IPS-NIHi7 (cell line): ENCODE measurements around the gene KEAP1.

Experiments
- DNase-seq: peaks from one replicate; pipeline ENCODE4 v3.0.0; 2012; ENCODE audit warnings: mixed read lengths; ENCODE audit errors: extremely low spot score

The KEAP1 gene

GRCh38 chr19:10523135-10523636 is 20.0 kb upstream of the KEAP1 start:
- DNase-seq: no peak

- no peak for DNase-seq
These were observed 18.5 kb upstream of the KEAP1 start for GRCh38 chr19:10521461-10522171.

DNA sequence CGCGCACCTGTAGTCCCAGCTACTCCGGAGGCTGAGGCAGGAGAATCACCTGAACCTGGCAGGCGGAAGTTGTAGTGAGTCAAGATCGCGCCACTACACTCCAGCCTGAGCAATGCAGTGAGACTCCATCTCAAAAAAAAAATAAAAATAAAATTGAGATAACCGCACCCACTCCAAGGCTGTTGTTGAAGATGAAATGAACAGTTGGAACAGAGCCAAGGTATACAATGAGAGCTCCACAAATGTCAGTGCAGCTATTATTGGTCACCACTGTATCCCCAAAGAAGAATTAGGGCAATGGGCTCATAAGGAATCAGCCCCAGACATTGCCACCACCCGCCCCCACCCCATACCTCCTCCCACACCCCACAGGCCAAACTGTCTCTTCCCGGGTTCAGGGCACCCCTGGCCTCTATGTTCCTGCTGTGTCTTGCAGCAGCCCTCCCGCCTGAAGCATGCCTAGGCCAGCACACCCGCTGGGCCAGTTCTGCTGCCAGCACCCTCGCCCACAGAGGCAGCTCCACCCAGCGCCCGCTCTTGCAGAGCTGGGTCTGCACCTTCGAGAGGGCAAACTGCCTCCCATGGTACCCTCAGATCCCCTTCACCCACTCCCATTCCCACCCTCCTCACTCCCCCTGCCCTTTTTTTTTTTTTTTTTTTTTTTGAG is 17.6 kb upstream of the KEAP1 start:
- DNase-seq: no peak

DNA sequence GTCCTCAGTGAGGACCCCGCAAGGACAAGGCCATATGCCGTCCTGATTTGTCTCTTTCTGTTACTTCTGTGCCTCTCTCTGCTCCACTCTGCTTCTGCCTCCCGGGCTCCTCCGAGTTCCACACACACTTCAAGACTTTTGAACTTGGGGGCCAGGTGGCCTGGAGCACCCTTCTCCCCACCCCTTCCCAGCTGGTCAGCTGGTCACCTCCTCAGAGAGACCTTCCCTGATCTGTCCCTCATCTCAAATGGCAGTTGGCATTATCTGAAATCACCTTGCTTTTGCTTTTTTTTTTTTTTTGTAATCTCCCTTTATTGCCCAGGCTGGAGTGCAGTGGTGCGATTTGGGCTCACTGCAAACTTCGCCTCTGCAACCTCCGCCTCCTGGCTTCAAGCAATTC is 16.3 kb upstream of the KEAP1 start:
- no peak for DNase-seq

GRCh38 chr19:10518444-10519361 is 15.5 kb upstream of the KEAP1 start:
- peak; percentile 31 for DNase-seq

DNA sequence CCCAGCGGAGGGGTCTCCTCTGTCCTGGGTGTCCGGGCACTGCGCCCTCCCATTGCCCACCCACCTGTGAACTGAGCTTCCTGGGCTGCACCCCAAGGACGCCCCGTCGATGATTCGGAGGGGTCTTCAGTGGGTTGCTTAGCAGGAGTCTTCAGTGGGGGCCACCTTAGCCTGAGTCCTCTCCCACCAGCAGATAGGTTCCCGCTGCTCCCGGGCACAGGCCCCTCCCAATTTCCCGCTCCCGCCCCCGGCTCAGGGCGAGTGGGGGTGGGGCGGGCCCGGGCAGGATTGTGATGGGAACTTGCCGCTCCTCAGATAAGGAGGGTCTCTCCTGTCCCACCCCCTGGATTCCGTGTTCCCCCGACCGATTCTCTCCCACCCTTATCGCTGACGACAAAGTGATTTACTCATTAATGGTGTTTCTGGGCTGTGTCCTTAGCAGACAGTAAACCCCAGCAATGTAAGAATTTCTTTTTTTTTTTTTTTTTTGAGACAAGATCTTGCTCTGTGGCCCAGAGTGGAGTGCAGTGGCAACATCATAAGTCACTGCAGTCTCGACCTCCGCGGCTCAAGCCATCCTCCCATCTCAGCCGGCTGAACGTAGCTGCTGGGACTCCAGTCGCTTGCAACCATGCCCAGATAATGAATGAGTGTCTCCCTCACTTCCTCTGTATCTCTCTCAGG is 14.7 kb upstream of the KEAP1 start:
- peak; percentile 76 for DNase-seq

DNA sequence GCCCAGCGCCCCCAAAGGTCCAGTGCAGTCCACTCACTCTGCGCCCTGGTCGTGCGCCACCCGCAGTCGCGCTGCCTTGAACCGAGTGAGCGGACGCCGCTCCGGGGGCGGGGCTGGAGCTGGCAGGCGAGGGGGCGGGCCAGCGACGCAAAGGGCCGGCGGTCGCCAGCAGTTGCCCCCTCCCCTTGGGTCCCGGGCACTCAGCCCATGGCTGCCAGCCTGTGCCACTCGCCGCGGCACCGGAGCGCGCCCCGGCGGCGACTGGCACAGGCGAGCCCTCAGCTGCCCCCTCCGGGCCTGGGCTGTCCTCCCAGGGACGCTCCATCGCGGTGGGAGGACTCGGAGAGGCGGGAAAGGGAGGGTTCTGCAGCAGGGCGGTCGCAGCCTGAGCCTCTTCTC is 14.2 kb upstream of the KEAP1 start, which contains the start of gene S1PR5:
Gene S1PR5 (minus strand): TSS at position 87 of the 399 bp plus-strand sequence. CDS start 2,436 bp downstream, outside the sequence.
- peak; percentile 56 for DNase-seq

- no peak for DNase-seq
These were observed 13.6 kb upstream of the KEAP1 start for GRCh38 chr19:10516671-10517286.

DNA sequence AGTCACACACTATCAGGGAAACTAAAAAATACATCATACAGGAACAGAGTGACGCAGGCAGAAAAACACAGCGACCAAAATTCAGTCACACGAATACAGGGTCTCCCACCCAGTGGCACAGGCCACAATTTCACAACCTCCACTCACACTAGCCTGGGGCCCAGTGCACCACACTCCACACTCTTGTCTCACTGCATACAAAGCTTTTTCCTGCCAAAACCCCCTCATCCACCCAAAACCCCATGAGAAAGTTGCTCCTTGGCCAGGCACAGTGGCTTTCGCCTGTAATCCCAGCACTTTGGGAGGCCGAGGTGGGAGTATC is 12.9 kb upstream of the KEAP1 start:
- DNase-seq: no peak

DNA sequence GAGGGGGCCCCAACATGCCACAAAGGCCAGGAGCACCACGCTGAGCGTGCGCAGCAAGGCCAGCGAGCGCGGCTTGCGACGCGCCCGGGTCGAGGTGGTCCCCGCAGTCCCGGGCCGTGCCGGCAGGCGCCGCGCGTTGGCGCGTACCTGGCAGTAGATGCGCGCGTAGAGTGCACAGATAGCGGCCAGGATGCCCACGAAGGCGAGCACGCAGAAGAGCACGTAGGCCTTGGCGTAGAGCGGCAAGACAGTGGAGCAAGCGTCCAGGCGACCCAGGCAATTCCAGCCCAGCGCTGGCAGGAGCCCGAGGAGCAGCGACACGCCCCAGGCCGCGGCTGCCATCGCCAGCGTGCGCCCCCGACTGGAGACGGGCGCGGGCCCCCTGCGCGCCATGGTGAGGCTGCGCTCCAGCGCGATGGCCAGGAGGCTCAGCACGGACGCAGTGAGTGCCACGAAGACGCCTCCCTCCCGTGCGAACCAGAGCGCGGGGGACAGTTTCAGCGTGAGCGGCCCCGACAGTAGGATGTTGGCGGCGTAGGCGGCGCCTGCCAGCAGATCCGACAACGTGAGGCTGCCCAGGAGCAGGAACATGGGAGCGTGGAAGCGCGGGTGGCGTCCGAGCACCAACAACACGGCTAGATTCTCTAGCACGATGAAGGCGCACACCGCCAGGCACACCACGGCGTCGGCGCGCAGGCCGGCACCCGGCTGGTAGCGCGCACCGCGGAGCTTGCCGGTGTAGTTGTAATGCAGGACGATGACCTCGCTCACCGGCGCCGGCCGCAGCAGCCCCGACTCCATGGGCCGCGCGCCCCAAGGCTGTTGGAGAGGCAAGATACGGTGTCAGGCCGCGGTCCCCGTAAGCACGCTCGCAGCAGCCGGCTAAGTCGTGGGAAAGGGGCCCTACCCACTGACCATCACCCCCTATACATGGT is 11.3 kb upstream of the KEAP1 start:
- peak; percentile 72 for DNase-seq

DNA sequence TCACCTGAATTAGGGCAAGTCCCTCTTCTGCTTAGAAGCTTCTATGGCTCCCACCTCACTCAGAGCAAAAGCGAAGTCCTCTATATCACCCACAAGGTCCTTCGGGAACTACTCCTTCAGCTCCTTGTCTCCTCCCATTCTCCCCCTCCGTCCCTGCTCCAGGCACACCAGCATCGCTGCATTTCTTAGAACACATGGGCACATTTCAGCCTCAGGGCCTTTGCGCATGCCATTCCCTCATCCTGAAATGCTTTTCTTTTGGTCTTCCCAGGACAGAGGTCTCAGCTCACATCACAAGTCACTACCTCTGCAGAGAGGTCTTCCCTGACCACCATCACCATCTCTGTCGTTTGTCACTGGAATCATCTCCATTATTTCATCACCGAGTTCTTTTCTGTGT is 10.1 kb upstream of the KEAP1 start:
- no peak for DNase-seq

GRCh38 chr19:10510301-10510802 is 7.2 kb upstream of the KEAP1 start:
- DNase-seq: peak; percentile 81

DNA sequence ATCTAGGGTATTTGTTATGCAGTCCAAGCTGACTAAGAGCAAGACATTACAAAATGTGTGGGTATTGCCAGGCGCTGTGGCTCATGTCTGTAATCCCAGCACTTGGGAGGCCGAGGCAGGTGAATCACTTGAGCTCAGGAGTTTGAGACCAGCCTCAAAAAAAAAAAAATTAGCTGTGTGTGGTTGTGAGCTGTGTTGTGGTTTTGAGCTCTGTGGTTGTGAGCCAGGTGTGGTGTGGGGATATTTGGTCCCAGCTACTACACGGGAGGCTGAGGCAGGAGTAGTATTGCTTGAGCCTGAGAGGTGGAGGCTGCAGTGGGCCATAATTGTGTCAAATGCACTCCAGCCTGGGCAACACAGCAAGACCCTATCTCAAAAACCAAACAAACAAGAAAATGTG is 5.6 kb upstream of the KEAP1 start:
- DNase-seq: no peak

DNA sequence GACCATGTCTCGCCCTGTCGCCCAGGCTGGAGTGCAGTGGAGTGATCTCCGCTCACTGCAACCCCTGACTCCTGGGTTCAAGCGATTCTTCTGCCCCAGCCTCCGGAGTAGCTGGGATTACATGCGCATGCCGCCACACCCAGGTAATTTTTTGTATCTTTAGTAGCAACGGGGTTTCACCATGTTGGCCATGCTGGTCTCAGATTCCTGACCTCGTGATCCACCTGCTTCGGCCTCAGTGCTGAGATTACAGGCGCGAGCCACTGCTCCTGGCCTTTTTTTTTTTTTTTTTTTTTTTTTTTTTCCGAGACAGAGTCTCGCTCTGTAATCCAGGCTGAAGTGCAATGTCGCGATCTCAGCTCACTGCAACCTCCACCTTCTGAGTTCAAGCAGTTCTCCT is 4.9 kb upstream of the KEAP1 start:
- no peak for DNase-seq

- DNase-seq: peak; percentile 77
These were observed 2.5 kb upstream of the KEAP1 start for GRCh38 chr19:10505583-10506229.

DNA sequence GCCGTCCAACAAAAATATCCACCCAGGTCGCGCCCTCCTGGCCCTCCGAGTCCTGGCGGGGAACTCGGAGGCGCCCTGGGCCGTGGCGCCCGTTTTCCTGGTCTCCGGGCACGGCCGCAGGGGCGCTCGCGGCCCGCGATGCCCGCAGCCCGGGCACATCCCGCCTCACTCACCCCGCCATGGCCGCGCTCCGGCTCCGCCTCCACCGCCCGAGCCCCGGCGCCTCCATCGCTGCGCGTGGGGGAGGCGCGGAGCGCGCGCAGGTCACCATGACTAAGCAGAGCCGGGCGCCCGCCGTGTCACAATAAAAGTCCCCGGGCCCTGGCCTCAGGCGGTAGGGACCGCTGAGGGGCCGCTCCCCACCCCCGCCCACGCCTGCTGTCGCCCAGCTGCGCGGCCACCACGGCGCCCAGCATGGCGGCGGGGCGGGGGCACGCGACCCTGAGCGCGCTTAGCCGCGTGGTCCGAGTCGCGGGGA is 593 bp downstream of the KEAP1 start:
- DNase-seq: peak; percentile 93

GRCh38 chr19:10501971-10502523 is 1.1 kb downstream of the KEAP1 start:
- DNase-seq: peak; percentile 60

- DNase-seq: no peak
These were observed 2.9 kb downstream of the KEAP1 start for GRCh38 chr19:10500247-10500592.
